ENCODE results near the gene ATP8B4.

DNA sequence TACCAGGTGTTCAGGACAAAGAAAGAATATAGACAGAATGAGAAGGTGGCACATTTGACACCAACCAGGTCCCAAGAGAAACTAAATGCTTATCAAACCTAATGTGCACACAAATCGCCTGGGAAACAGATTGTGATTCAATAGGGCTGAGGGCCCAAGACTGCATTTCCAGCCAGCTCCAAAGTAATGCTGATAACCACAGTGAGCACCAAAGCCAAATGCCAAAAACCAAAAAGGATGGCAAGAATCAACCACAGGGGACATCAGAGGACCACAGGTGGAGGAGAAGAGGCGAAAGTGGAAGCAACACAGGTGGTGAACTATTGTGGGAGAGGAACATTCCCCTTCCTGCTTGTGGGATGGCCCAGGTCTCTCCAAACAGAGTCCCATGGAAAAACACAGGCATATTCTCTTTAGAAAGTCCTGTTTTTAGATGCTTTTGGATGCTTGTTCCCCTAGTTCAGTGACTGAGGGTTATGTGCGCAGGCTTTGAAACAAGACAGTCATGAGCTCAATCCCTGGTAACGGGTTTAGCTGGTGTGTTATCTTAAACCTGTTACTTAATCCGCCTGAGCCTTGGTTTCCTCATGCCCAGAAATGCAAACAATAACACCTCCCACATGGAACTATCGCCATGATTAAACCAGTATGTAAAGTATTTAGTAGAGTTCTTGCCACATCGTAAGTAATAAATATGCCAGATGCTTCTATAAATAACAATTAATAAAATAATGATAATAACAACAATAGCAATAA, 241.7 kb downstream of the ATP8B4 start:
- no peak for TF ChIP-seq POLR2A (IDR thresholded peaks at IDR 0.05; ENCODE audit: low read depth, low read length)
- no peak for TF ChIP-seq POLR2AphosphoS5 (IDR thresholded peaks at IDR 0.05; ENCODE audit: low read depth, low read length)
